Adrenal gland (tissue), 12 donors: Measurements from ENCODE around the gene LIMS2. TPM values are rescaled to one million over a fixed set of nuclear protein-coding genes. Genes with fewer than 3 reads are reported as not detected.

Experiments used
- DNase-seq, 7 donors: peaks; one replicate each; pipeline ENCODE4 v3.0.0-alpha.2; 2019 to 2020
- H3K27ac ChIP-seq, 5 donors: fragments of 200-600 bp; sonication (generic) in 4 of 5; 1 replicate in 3 of 5; 2 replicates in 2 of 5; pipeline versions ENCODE4 v1.5.1 to v1.8.0; 2016 to 2020; ENCODE audit warnings: mild to moderate bottlenecking in 1 of 5
- H3K27me3 ChIP-seq: fragments of 200-600 bp; 2 replicates; pipeline ENCODE4 v1.8.0; 2021
- H3K36me3 ChIP-seq, 2 donors: fragments of 200-600 bp; replicated peaks in 1 of 2; 1 replicate in 1 of 2; 2 replicates in 1 of 2; pipeline versions ENCODE4 v1.5.1 to v1.8.0; 2018 to 2022
- H3K4me1 ChIP-seq, 2 donors: fragments of 200-600 bp; replicated peaks in 1 of 2; 1 replicate in 1 of 2; 2 replicates in 1 of 2; pipeline versions ENCODE4 v1.5.1 to v1.8.0; 2018 to 2021
- H3K4me3 ChIP-seq, 4 donors: fragments of 200-600 bp; sonication (generic) in 3 of 4; one replicate each; pipeline ENCODE4 v1.5.1; 2016 to 2018
- H3K9me3 ChIP-seq, 3 donors: fragments of 200-600 bp; sonication (generic) in 1 of 3; replicated peaks in 1 of 3; 1 replicate in 2 of 3; 2 replicates in 1 of 3; pipeline versions ENCODE4 v1.5.1 to v1.8.0; 2016 to 2021
- CTCF ChIP-seq, 6 experiments: fragments of 450-650 bp in 4 of 6; fragments of 200-600 bp in 2 of 6; sonication (generic) in 1 of 6; IDR thresholded peaks; 1 replicate in 5 of 6; 2 replicates in 1 of 6; pipeline versions ENCODE4 v1.5.1 to v1.8.0; 2016 to 2021; ENCODE audit warnings: antibody characterized with exemption in 6 of 6, mild to moderate bottlenecking in 2 of 6, moderate library complexity in 1 of 6
- POLR2A ChIP-seq, 2 donors: fragments of 450-650 bp; IDR thresholded peaks; one replicate each; pipeline ENCODE4 v1.6.1; 2017; ENCODE audit warnings: antibody characterized with exemption in 2 of 2, mild to moderate bottlenecking in 2 of 2, moderate library complexity in 1 of 2
- WGBS, 4 donors: extraction: QIAGEN DNeasy Blood & Tissue Kit in 2 of 4; methylation state at CpG; one replicate each; pipeline versions ENCODE4 v1.1.5 to v1.1.7; 2013 to 2017; 5-methylcytosine and 5-hydroxymethylcytosine counted together
- intact Hi-C, 2 donors: fragments of 100-400 bp; cut with DNase I; formaldehyde crosslinking; loops; one replicate each; pipeline versions ENCODE4 v1.14.1 to v1.15.0; 2022 to 2023
- polyA plus RNA-seq, 3 donors: library from polyadenylated mRNA; stranded (reverse); fragments of 200-250 nt in 2 of 3; fragments of 350-450 nt in 1 of 3; fragmentation: Illumina TruSeq in 1 of 3; extraction: RNeasy Lipid Tissue Mini Kit (QIAGEN cat#74804) in 1 of 3; gene quantifications; one replicate each; pipeline ENCODE4 v1.2.3, GENCODE V29; 2013 to 2014
- total RNA-seq, 9 donors: library from RNA; depleted of rRNA in 4 of 9; stranded (reverse); fragments of >200 nt in 4 of 9; fragments of 120-200 nt in 1 of 9; fragmentation: NEBNext Ultra II Directional in 1 of 9; extraction: Animal tissue kit (Norgen Biotek cat#: 25700) in 1 of 9; gene quantifications; one replicate each; pipeline versions ENCODE4 v1.1.0 to v1.2.4, GENCODE V29; 2013 to 2023
- donor health status: healthy with polysubstance abuse.
- donor health status: Bipolar disorder and iron deficiency.
- donor health status: DM: yes; HTN: yes; CAD: no.
- donor health status: DM: no; HTN: no; CAD: no.
- donor health status: DM: no; HTN: no; CAD: no.
- donor health status: DM: yes; HTN: yes; CAD: no.

LIMS2 gene
- total and polyA plus RNA-seq, 12 donors: 1.4 to 142 (median 16.1) TPM

GRCh38 chr2:127636248-127637235, 38.8 kb downstream of the LIMS2 start:
- Histone ChIP-seq H3K27me3 (no peaks in the 10 kb centered on the region), H3K9me3 (no peaks in the 10 kb centered on the region), H3K4me1 (peaks cover 0 to 4% of the 10 kb centered on the region in 2 donors), H3K4me3 (no peak overlapping the region), H3K36me3 (no peaks in the 10 kb centered on the region), H3K27ac (peak overlapping the region in 1 of 5 donors; percentile 60)
- TF ChIP-seq CTCF (IDR thresholded peaks at IDR 0.05): no peak
- TF ChIP-seq POLR2A (IDR thresholded peaks at IDR 0.05): no peak
- intact Hi-C loops: no loop called here
- DNase-seq: no peak
- WGBS, 4 donors: 90 to 94% (median 93%) methylated on average over 19 to 33 of the region's 33 CpGs

- Histone ChIP-seq H3K27me3 (no peaks in the 10 kb centered on the region), H3K36me3 (no peaks in the 10 kb centered on the region), H3K4me1 (peaks cover 0 to 4% of the 10 kb centered on the region in 2 donors), H3K4me3 (no peak overlapping the region), H3K27ac (no peak overlapping the region), H3K9me3 (no peaks in the 10 kb centered on the region)
- intact Hi-C loops: no loop called here
- no peak for TF ChIP-seq CTCF (IDR thresholded peaks at IDR 0.05)
- TF ChIP-seq POLR2A (IDR thresholded peaks at IDR 0.05): no peak
- WGBS, 4 donors: 92 to 98% (median 93%) methylated on average over 8 to 19 of the region's 19 CpGs
- DNase-seq: no peak
Measured at GRCh38 chr2:127635380-127636237, 39.7 kb downstream of the LIMS2 start.

- no peaks in the 10 kb centered on the region for H3K36me3 ChIP-seq
- DNase-seq: no peak
- no peaks in the 10 kb centered on the region for H3K9me3 ChIP-seq
- TF ChIP-seq POLR2A (IDR thresholded peaks at IDR 0.05): no peak
- TF ChIP-seq CTCF (IDR thresholded peaks at IDR 0.05): no peak
- no peaks in the 10 kb centered on the region for H3K27me3 ChIP-seq
- no peak overlapping the region for H3K4me3 ChIP-seq
- intact Hi-C loops: no loop called here
- WGBS, 4 donors: 82 to 92% (median 89%) methylated on average over 14 to 17 of the region's 17 CpGs; no CpG with 5 or more reads in 1 of the 4 donors
- H3K4me1 ChIP-seq: peaks cover 0 to 4% of the 10 kb centered on the region in 2 donors
- H3K27ac ChIP-seq: no peak overlapping the region
Measured at GRCh38 chr2:127634626-127635379, 40.5 kb downstream of the LIMS2 start.
